DMS53 treated with DMSO at 0.1 percent for 48 hours (cell line): ENCODE results near the gene SYNPO2.

Experiments
- DNase-seq: peaks from one replicate; lab custom pipeline; 2025; ENCODE audit not compliant: unreplicated experiment; lab: John Stamatoyannopoulos, UW

The SYNPO2 gene

DNA sequence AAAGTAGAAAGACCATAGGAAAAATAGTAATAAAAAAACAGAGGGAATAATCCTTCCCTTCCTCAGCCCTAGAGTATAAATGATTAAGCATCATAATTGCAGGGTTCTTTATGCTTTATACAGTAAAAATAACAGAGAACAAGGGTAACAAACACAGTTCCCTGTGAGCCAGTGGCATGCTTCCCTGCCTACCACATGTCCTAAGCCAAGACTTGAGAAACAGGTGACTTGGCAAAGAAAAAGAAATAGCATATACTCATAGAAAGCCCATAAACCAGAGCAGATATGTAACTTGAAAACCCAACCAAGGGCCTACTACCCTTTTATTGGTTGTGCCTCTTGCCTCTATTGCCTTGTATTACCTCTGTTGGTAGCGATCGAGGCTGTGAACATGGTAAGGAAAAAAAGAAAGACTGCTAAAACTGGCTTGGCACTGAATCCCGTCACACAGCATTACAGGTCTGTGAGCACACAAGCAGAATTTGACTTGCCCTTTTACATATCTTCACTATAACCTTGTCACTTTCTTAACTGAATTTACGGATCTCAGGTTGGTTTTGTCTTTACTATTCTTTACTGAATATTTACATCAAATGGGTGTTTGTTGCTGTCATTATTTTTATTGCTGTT is 216.1 kb downstream of the SYNPO2 start:
- no peak for DNase-seq

DNA sequence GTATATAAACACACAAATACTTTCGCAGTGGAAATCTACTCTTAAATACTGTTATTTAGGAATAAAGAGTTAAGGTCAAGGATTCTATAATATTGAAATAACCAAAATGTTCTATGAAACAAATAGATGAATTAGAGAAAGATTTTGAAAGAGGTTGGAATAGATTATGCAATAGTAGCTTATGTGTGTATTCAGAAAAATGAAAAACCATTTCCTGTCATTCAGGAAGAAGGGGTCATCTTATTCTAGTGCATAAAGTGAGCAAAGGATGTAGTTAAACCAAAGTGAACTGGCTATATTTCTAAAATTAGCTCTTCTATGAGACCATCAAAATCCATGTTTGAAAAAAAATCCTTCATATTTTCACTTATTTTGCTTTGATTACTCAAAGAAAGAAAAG is 217.0 kb downstream of the SYNPO2 start:
- DNase-seq: no peak

DNA sequence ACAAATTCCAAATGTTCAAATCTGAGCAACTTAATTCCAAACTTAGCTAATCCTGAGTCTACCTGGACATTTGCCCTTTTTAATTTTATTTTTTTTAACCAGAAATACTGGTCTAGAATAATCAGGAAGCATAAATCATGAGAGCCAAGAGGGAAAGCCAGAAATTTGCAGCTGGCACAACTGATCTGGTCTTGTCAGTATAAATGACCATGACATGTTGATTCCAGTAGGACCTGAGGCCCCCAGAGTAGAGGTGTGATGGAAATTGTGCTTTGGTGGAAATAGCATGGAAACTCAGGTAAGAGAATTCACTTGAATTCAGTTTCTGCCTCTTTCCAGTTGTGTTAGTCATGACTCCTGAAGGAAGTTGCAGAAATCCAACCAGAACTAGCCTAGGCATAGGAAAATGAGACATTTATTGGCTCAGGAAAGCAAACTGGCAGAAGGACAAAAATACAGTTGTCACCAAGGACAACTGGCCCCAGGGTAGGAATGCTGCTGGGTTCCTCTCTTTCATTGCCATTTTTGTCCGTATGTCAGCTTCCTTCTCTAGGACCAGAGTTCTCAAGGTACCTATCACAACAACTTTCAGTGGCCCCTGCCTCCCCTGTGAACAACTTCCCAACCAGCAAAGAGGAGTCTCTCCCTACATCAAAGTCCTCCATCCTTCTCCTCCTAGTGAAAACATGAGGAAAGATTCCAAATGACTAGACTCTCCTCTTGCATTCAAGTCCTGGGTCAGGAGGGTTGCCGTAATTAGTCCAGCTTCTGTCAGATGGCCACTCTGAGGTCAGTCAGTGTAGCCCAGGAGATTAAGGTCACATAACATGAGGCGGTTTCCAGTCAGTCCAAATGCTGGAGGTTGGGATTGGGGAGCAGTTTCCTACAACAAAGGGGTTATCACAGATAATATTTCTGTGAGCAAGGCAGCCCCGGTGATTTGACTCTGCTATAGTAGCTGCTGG is 217.7 kb downstream of the SYNPO2 start:
- no peak for DNase-seq

DNA sequence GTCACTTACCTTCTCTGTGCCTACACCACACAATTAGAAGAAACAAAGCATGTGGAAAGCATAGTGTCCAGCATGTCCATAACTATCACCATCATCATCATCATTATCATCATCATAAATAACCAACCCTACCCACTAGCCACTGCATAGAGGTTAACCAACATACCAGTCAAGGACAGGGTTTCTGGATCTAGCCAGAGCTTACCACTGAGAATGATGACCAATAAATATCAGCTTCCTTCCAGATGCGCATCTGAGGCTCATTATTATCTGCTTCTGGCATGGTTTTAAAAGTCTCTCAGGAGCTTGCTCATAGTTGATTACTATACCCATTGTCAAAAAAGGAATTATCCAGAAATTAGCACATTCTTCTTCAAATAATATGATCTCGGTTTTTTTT is 221.5 kb downstream of the SYNPO2 start:
- DNase-seq: no peak
